Body of pancreas (tissue), 4 donors: Measurements from ENCODE around the gene GNMT. TPM values are rescaled to one million over a fixed set of nuclear protein-coding genes. Genes with fewer than 3 reads are reported as not detected.
"Not testable (repeated sequence)": the region's sequence is repeated elsewhere in the genome, so short reads cannot be mapped to it uniquely, and the experiment has no call there.

ENCODE experiments used
- ATAC-seq: fragments of 150-250 bp; one replicate; pipeline ENCODE4 v1.9.1; 2016
- DNase-seq, 4 donors: peaks; one replicate each; pipeline ENCODE4 v3.0.0-alpha.2; 2019
- H3K27ac ChIP-seq, 4 donors: fragments of 200-600 bp; sonication (generic); 1 replicate in 3 of 4; 2 replicates in 1 of 4; pipeline versions ENCODE4 v1.5.1 to v1.6.1; 2016 to 2019; ENCODE audit warnings: mild to moderate bottlenecking in 1 of 4, mixed read lengths in 1 of 4, moderate library complexity in 1 of 4
- H3K27me3 ChIP-seq, 2 donors: fragments of 200-600 bp; sonication (generic); one replicate each; pipeline ENCODE4 v1.6.0; 2016; ENCODE audit warnings: mild to moderate bottlenecking in 1 of 2
- H3K36me3 ChIP-seq, 2 donors: fragments of 200-600 bp; sonication (generic); replicated peaks in 1 of 2; 2 replicates each; pipeline ENCODE4 v1.5.1; 2016; ENCODE audit warnings: low read depth in 2 of 2; ENCODE audit not compliant: insufficient read depth in 1 of 2
- H3K4me1 ChIP-seq: fragments of 200-600 bp; sonication (generic); one replicate; pipeline ENCODE4 v1.6.0; 2016
- H3K4me3 ChIP-seq, 2 donors: fragments of 200-600 bp; sonication (generic); 1 replicate in 1 of 2; 2 replicates in 1 of 2; pipeline ENCODE4 v1.5.1; 2016 to 2019
- H3K9me3 ChIP-seq, 3 donors: fragments of 200-600 bp; sonication (generic); 1 replicate in 2 of 3; 2 replicates in 1 of 3; pipeline ENCODE4 v1.5.1; 2016
- CTCF ChIP-seq, 7 experiments: fragments of 450-650 bp in 4 of 7; fragments of 200-600 bp in 3 of 7; sonication (generic) in 3 of 7; IDR thresholded peaks; one replicate each; pipeline ENCODE4 v1.5.1; 2016 to 2019; ENCODE audit warnings: antibody characterized with exemption in 7 of 7
- POLR2A ChIP-seq, 3 donors: fragments of 450-650 bp; IDR thresholded peaks; one replicate each; pipeline ENCODE4 v1.6.1; 2016; ENCODE audit warnings: antibody characterized with exemption in 3 of 3, mild to moderate bottlenecking in 2 of 3
- WGBS, 2 donors: methylation state at CpG; one replicate each; pipeline ENCODE4 v1.1.5; 2017; 5-methylcytosine and 5-hydroxymethylcytosine counted together
- intact Hi-C: fragments of 100-400 bp; cut with DNase I; formaldehyde crosslinking; loops from one replicate; pipeline ENCODE4 v1.15.1; 2023
- total RNA-seq, 2 donors: library from RNA; depleted of rRNA; stranded (reverse); fragments of >200 nt; gene quantifications; one replicate each; pipeline ENCODE4 v1.1.0, GENCODE V29; 2016

The GNMT gene
- total RNA-seq, 2 donors from 2014 or later: 67.2 to 630 TPM

DNA sequence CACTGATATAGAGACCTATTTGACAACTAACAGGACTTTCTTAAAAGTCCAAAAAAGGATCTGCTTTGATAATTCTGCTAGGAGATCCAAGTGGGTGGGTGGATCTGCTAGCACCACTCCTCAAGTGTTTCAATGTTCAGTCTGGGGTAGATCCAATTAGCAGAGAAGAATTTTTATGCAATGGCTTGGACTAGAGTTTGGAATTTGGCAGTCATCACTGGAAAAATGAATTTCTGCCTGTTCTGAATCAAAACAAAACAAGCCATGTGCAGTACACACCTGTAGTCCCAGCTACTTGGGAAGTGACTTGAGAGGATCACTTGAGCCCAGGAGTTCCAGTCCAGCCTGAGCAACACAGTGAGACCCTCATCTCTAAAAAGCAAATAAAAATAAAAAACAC is 12.6 kb upstream of the GNMT start:
- H3K4me3 ChIP-seq: no peak overlapping the region
- ATAC-seq (peak; percentile 49), DNase-seq (no peak)
- H3K27ac ChIP-seq: peak overlapping the region in 1 of 4 donors; percentile 39
- H3K9me3 ChIP-seq: no peaks in the 10 kb centered on the region
- H3K4me1 ChIP-seq: peaks cover 15% of the 10 kb centered on the region
- H3K36me3 ChIP-seq: no peaks in the 10 kb centered on the region
- TF ChIP-seq POLR2A (IDR thresholded peaks at IDR 0.05) (no peak), CTCF (IDR thresholded peaks at IDR 0.05) (no peak)
- no peaks in the 10 kb centered on the region for H3K27me3 ChIP-seq
- intact Hi-C loops: no loop called here

- ATAC-seq (no peak), DNase-seq (no peak)
- Histone ChIP-seq H3K9me3 (no peaks in the 10 kb centered on the region), H3K27ac (no peak overlapping the region), H3K4me1 (peaks cover 19% of the 10 kb centered on the region), H3K36me3 (no peaks in the 10 kb centered on the region), H3K4me3 (no peak overlapping the region), H3K27me3 (no peaks in the 10 kb centered on the region)
- TF ChIP-seq CTCF (IDR thresholded peaks at IDR 0.05) (no peak), POLR2A (IDR thresholded peaks at IDR 0.05) (no peak)
- intact Hi-C loops: no loop called here
- 94 to 97% methylated on average over 4 of the region's 4 CpGs for WGBS, 2 donors
Observed at GRCh38 chr6:42952389-42952788, 8.2 kb upstream of the GNMT start.

- ATAC-seq, intact Hi-C loops, DNase-seq, H3K36me3 ChIP-seq, H3K4me3 ChIP-seq, H3K9me3 ChIP-seq, H3K27me3 ChIP-seq: not testable (repeated sequence)
- Histone ChIP-seq H3K27ac (peak overlapping the region in 1 of 4 donors; percentile 36), H3K4me1 (peaks cover 15% of the 10 kb centered on the region)
- 88 to 89% methylated on average over 4 of the region's 4 CpGs for WGBS, 2 donors
Observed at GRCh38 chr6:42954405-42954804, 6.1 kb upstream of the GNMT start.

DNA sequence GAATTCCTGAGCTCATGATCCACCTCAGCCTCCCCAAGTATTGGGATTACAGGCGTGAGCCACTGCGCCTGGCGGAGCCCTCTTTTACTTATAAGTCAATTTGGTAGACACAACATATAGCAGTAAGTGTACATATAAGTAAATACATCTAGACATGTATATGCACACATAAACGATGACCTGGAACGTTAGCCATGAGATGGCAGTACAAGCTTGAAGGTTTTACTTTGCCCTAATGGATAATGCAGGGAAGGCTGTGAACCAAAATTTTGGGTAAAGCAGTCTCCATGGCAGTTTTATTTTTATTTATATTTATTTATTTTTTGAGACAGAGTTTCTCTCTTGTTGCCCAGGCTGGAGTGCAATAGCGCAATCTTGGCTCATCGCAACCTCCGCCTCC is 2.4 kb upstream of the GNMT start:
- Histone ChIP-seq H3K4me1 (peaks cover 41% of the 10 kb centered on the region), H3K36me3 (no peaks in the 10 kb centered on the region), H3K4me3 (no peak overlapping the region), H3K9me3 (no peaks in the 10 kb centered on the region), H3K27ac (no peak overlapping the region), H3K27me3 (no peaks in the 10 kb centered on the region)
- ATAC-seq (no peak), DNase-seq (no peak)
- 79 to 83% methylated on average over 8 of the region's 8 CpGs for WGBS, 2 donors
- no peak for TF ChIP-seq CTCF (IDR thresholded peaks at IDR 0.05)
- no peak for TF ChIP-seq POLR2A (IDR thresholded peaks at IDR 0.05)
- intact Hi-C loops: no loop called here

DNA sequence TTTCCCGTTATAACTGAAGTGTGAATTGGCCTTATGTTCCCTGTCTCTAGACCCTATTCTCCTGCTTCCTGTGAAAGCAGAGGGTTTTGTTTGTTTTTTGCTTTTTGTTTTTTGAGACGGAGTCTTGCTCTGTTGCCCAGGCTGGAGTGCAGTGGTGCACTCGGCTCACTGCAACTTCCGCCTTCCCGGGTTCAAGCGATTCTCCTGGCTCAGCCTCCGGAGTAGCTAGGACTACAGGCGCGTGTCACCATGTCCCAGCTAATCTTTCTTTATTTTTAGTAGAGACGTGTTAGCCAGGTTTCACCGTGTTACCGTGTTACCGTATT is 674 bp upstream of the GNMT start:
- H3K4me1 ChIP-seq: peaks cover 43% of the 10 kb centered on the region
- no peak for ATAC-seq
- peak overlapping the region; percentile 95 to 97 (median 97) for H3K27ac ChIP-seq
- intact Hi-C loops: no loop called here
- TF ChIP-seq CTCF (IDR thresholded peaks at IDR 0.05) (no peak), POLR2A (IDR thresholded peaks at IDR 0.05) (no peak)
- no peak for DNase-seq
- WGBS, 2 donors: 10 to 11% methylated on average over 13 of the region's 13 CpGs
- H3K27me3 ChIP-seq: no peaks in the 10 kb centered on the region
- H3K36me3 ChIP-seq: peaks cover 7 to 9% of the 10 kb centered on the region in 2 donors
- peak overlapping the region in 1 of 2 donors; percentile 53 for H3K4me3 ChIP-seq
- no peaks in the 10 kb centered on the region for H3K9me3 ChIP-seq
